Neural cell (in vitro differentiated cells): ENCODE measurements around the gene EVI2A.

Experiments
- CTCF ChIP-seq: fragments of 450-650 bp; IDR thresholded peaks from 2 replicates; pipeline ENCODE4 v1.5.1; 2014; ENCODE audit warnings: antibody characterized with exemption, mild to moderate bottlenecking, moderate library complexity; ENCODE audit not compliant: poor library complexity, severe bottlenecking
- EZH2 ChIP-seq: fragments of 200-600, 300-800 bp; shearing (Covaris generic), sonication (generic); IDR thresholded peaks from 2 replicates; pipeline ENCODE4 v1.6.1; 2014; ENCODE audit warnings: antibody characterized with exemption, low read length, borderline replicate concordance, mild to moderate bottlenecking; ENCODE audit not compliant: insufficient read depth, poor library complexity, severe bottlenecking
- POLR2AphosphoS5 ChIP-seq: IDR thresholded peaks from 2 replicates; pipeline ENCODE4 v1.6.1; 2012
- RAD21 ChIP-seq: fragments of 450-650 bp; conservative IDR thresholded peaks from 2 replicates; pipeline ENCODE4 v1.6.1; 2014; ENCODE audit warnings: antibody characterized with exemption, mild to moderate bottlenecking, moderate library complexity

DNA sequence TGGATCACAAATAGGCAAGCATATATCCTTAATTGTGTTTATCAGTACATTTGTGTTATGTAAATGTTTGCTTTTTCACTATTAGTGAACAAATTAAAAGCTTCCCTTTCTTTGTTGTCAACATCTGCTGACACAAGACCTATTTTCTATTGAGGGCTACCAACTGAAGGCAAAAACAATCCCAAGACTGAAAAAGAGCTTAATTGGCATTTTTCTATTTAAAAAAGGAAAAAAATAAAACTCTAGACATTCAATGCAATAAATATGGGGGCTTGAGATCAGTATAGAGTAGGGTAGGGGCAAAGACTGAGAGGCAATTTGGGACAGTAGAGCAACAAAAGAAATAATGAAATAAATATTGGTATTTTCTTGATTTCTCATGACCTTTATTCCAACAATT lies 48.6 kb downstream of the EVI2A start:
- TF ChIP-seq POLR2AphosphoS5 (no peak), CTCF (no peak), RAD21 (no peak), EZH2 (no peak)
